Retinal pigment epithelial cell (primary cell): ENCODE data around the gene PRPF31.

Experiments
- DNase-seq: peaks from one replicate; pipeline ENCODE4 v3.0.0-alpha.2; 2010; ENCODE audit warnings: low read depth
- H3K4me3 ChIP-seq: 2 replicates; pipeline ENCODE4 v1.5.1; 2011; ENCODE audit warnings: mild to moderate bottlenecking, low read length, control low read depth, moderate library complexity
- TF ChIP-seq, protein P1 (sequence below): conservative IDR thresholded peaks from 2 replicates; pipeline ENCODE4 v1.5.1; 2011; ENCODE audit warnings: low read depth, low read length, control low read depth, inconsistent platforms

PRPF31 gene

DNA sequence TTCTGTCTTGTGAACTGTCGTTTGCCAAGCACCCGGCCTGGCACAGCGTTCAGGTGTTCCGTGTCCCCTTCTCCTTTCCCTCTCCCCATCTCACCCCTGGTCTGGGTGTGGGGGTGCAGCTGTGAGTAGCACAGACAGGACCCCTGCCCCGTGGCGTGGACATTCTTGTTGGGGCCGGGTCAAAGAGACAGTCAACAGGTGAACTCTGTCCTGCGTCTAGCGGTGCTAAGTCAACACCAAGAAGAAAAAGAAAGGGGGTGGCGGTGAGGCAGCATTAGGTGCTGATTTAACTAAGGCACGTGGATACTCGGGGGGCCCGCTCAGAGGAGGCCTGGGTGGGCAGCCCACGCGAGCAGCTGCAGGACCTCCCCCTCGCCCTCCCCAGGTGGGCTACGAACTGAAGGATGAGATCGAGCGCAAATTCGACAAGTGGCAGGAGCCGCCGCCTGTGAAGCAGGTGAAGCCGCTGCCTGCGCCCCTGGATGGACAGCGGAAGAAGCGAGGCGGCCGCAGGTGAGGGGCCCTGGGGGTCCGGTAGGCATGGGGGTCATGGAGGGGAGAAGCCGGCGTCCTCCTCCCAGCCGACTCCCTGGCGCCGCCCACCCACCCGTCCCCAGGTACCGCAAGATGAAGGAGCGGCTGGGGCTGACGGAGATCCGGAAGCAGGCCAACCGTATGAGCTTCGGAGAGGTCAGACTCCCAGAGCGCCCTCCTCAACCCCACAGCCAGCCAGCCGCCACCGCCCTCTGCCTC lies 12.3 kb downstream of the PRPF31 start:
- H3K4me3 ChIP-seq: no peak overlapping the region
- TF ChIP-seq, protein P1, sequence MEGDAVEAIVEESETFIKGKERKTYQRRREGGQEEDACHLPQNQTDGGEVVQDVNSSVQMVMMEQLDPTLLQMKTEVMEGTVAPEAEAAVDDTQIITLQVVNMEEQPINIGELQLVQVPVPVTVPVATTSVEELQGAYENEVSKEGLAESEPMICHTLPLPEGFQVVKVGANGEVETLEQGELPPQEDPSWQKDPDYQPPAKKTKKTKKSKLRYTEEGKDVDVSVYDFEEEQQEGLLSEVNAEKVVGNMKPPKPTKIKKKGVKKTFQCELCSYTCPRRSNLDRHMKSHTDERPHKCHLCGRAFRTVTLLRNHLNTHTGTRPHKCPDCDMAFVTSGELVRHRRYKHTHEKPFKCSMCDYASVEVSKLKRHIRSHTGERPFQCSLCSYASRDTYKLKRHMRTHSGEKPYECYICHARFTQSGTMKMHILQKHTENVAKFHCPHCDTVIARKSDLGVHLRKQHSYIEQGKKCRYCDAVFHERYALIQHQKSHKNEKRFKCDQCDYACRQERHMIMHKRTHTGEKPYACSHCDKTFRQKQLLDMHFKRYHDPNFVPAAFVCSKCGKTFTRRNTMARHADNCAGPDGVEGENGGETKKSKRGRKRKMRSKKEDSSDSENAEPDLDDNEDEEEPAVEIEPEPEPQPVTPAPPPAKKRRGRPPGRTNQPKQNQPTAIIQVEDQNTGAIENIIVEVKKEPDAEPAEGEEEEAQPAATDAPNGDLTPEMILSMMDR: no peak
- no peak for DNase-seq

DNA sequence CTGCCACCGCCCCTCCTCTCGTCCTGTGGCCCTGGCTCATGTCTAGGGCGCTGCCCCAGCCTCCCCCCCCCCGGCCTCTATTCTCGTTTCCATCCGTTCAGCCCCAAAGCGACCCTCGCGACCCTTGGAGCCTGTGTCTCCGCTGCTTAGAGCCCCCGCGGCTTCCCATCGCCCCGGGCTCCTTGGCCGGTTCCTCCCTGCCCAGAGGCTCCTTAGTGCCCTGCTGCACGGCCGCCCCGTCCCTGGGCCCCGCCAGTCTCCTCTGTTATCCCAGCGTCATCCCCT lies 12.8 kb downstream of the PRPF31 start:
- TF ChIP-seq, protein P1: no peak
- H3K4me3 ChIP-seq: no peak overlapping the region
- DNase-seq: no peak

DNA sequence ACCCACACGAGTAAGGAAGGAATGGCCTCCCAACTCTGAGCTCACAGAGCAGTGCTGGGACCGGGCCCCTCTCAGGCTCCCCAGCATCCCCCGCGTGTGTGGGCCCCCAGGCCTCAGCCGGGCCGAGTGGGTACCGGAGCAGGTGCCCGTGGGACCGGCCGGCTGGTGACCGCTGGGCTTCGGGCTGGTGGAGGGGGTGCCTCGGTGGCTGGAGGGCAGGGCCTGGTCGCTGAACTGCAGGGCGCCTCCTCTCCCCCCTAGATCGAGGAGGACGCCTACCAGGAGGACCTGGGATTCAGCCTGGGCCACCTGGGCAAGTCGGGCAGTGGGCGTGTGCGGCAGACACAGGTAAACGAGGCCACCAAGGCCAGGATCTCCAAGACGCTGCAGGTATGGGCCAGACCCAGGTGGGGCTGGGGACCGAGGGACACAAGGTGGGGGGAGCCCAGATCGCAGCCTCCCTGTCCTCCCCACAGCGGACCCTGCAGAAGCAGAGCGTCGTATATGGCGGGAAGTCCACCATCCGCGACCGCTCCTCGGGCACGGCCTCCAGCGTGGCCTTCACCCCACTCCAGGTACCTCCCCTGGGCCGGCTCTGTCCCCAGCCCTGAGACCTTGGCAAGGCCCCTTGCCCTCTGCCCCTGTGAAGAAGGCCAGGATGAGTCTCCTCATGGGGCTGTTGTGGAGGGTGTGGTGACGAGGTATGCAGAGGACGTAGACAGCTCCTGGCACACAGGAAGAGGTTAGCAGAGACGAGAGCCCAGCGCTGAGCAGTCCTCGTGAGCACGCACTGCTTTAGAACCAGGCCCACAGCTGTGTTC lies 13.5 kb downstream of the PRPF31 start:
- no peak overlapping the region for H3K4me3 ChIP-seq
- TF ChIP-seq, protein P1: no peak
- DNase-seq: no peak

DNA sequence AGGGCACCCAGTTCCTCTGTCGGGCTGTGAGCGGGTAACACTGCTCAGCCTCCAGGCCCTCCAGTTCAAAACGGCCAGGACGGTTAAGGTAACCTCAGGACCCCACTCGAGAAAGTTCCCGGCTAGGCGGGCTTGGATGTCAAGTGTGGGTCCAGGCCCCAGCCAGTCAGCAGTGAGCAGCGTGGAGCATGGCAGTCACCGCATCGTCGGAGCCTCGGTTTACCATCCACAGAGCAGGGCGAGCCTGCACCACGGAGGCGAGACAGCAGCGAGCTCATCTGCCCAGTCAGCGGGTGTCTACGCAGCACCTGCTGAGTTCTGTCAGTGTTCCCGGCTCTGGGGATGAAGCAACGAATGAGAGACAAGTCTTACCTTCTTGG lies 14.1 kb downstream of the PRPF31 start:
- no peak for DNase-seq
- TF ChIP-seq, protein P1: no peak
- no peak overlapping the region for H3K4me3 ChIP-seq

DNA sequence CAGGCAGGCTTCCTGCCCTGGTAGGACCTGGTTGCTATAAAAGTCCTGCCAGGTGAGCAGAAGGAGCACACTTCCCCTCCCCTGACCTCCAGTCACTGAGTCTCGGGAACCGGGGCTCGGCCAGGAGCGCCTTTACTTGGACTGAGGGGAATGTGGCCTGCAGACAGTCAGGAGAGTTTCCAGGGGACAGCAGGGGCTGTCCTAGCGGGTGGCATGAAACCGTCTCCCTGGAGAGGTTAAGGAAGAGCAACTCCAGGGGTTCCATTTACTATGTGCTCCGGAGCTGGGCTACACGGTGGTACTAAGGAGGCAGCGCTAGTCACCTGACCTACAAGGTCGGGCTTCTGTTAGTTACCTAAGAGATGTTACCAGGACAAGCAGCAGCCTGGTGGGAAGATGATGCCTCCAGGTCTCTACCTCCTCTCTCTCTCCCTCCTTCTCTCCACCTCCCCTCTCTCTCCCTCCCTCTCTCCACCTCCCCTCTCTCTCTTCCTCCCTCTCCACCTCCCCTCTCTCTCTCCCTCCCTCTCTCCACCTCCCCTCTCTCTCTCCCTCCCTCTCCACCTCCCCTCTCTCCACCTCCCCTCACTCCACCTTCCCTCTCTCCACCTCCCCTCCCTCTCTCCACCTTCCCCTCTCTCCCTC lies 17.9 kb downstream of the PRPF31 start:
- no peak overlapping the region for H3K4me3 ChIP-seq
- TF ChIP-seq, protein P1: no peak
- no peak for DNase-seq

DNA sequence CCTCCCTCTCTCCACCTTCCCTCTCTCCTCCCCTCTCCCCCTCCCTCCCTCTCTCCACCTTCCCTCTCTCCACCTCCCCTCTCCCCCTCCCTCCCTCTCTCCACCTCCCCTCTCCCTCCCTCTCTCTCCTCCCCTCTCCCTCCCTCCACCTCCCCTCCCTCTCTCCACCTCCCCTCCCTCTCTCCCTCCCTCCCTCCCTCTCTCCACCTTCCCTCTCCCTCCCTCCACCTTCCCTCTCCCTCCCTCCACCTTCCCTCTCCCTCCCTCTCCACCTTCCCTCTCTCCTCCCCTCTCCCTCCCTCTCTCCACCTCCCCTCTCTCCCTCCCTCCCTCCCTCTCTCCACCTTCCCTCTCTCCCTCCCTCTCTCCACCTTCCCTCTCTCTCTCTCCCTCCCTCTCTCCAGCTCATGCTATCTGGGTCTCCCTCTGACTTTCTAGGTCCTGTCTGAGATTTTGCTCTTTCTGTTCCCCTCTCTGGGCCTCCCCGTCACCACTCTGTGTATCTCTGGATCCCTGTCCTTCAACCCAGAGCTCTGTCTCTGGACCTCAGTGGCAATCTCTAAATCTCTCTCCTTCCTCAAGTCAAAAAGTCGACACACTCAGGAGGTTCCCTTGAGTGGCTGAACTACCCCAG lies 18.5 kb downstream of the PRPF31 start:
- DNase-seq: no peak
- H3K4me3 ChIP-seq: no peak overlapping the region
- TF ChIP-seq, protein P1: no peak
